Activated gamma-delta T cell (primary cell): Measurements from ENCODE around the gene FES.
A peak's percentile ranks its signal among the peaks of the same experiment; 100 is the strongest.
"Not testable (repeated sequence)": the region's sequence is repeated elsewhere in the genome, so short reads cannot be mapped to it uniquely, and the experiment has no call there.

ENCODE experiments used
- DNase-seq: peaks from one replicate; lab custom pipeline; 2025; lab: John Stamatoyannopoulos, UW

Gene FES

GRCh38 chr15:90891346-90891949 lies 7.1 kb downstream of the FES start:
- no peak for DNase-seq

- no peak for DNase-seq
Observed at GRCh38 chr15:90892023-90892422, 7.7 kb downstream of the FES start.

DNA sequence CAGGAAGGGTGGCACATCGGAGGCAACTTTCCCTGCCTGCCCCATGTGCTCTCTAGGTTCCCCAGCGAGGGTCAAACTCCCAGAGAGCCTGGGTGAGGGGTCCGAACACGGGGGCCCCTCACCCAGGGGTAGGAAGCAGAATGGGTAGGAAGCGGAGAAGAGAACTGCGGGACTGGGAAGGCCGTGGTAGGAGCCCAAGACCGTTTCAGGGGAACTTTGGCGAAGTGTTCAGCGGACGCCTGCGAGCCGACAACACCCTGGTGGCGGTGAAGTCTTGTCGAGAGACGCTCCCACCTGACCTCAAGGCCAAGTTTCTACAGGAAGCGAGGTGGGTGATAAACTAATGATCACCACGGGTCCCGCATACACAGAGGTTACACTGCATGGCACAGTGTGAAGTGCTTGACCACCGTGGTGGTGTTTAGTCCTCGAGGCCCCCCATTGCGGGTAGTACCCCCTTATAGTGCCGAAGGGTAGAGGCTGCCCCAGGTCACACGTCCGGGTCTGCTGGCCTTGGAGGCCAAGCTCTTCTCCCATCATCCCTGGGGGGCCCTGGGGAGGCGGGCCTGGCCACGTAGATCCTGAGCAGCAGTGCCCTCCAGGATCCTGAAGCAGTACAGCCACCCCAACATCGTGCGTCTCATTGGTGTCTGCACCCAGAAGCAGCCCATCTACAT lies 8.3 kb downstream of the FES start:
- no peak for DNase-seq

GRCh38 chr15:90893175-90894090 lies 9.1 kb downstream of the FES start:
- no peak for DNase-seq

GRCh38 chr15:90895571-90896117 lies 11.3 kb downstream of the FES start:
- DNase-seq: no peak

- not testable (repeated sequence) for DNase-seq
Observed at GRCh38 chr15:90897131-90897655, 12.9 kb downstream of the FES start.

DNA sequence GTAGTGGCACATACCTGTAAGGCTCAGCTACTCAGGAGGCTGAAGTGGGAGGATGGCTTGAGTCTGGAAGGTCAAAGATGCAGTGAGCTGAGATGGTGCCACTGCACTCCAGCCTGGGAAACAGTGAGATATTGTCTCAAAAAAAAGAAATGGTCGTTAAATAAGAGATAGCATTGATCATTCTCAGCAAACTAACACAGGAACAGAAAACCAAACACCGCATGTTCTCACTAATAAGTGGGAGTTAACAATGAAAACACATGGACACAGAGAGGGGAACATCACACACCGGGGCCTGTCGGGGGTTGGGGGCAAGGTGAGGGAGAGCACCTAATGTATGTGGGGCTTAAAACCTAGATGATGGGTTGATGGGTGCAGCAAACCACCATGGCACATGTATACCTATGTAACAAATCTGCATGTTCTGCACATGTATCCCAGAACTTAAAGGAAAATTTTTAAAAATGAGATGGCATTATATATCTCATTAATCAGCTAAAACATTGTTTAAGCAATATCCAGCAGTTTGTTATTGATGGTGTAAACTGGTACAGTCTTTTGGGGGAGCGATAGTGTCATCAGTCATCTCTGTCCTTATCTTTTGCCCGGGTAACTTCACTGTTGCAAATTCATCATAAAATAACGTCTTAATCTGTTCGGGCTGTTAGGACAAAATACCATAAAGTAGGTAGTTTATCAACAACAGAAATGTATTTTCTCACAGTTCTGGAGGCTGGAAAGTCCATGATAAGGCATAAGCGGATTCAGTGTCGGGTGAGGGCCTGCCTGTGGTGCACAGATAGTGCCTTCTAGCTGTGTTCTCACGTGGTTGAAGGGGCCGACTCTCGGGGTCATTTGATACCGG lies 17.1 kb downstream of the FES start:
- DNase-seq: no peak

GRCh38 chr15:90902040-90902839 lies 17.9 kb downstream of the FES start:
- peak; percentile 60 for DNase-seq

- peak; percentile 47 for DNase-seq
Observed at GRCh38 chr15:90902840-90903732, 18.8 kb downstream of the FES start, which contains the start of gene MAN2A2. Gene MAN2A2, plus strand, starts transcription at chr15:90903302. Its CDS starts 906 bp downstream, at chr15:90904208.

DNA sequence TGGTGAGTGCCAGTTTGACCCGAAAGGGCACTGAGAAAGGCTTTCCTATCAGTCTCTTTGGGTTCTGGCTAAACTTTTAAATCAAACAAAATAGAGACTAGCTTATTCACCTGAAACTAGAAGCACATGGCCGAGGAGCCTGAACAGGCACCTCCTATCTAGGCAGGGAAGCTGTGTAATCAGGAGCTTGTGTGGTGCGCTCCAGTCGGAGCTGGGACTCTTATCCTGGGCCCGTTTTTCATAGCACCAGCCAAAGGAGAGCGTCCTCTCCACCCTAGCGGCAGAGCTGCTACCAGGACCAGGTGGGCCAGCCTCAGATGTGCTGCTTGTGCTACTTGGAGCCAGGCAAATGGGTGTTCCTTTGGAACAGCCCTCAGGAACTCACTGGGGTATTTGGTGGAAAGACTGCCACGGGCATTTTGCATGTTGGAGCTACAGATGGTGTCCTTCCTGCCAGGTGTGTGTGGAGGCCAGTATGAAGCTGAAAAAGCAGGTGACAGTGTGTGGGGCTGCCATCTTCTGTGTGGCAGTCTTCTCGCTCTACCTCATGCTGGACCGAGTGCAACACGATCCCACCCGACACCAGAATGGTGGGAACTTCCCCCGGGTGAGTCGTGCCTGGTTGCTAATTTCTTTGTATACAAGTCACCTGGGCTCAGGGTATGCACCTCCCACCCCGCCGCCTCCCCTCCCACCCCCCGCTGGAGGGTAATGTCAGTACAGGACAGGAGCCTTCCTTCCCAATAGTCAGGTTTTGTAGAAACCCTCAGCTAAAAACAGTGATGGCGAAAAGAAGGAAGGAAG lies 19.6 kb downstream of the FES start:
- no peak for DNase-seq

DNA sequence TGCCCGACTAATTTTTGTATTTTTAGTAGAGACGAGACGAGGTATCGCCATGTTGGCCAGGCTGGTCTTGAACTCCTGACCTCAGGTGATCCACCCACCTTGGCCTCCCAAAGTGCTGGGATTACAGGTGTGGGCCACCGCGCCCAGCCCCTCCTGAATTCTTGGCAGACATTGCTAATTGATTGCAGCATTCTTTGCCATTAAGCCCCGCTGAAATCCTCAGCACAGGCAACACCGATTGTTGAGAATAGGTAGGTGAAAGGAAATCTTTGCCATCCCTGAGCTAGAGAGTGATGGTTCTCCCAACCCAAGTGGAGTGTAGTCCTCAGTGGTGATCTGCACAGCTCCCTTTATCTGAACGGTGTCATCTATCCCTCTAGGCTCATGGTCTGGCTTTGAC lies 20.4 kb downstream of the FES start:
- no peak for DNase-seq

GRCh38 chr15:90905306-90906180 lies 21.2 kb downstream of the FES start:
- no peak for DNase-seq

GRCh38 chr15:90906181-90906849 lies 22.0 kb downstream of the FES start:
- DNase-seq: no peak

DNA sequence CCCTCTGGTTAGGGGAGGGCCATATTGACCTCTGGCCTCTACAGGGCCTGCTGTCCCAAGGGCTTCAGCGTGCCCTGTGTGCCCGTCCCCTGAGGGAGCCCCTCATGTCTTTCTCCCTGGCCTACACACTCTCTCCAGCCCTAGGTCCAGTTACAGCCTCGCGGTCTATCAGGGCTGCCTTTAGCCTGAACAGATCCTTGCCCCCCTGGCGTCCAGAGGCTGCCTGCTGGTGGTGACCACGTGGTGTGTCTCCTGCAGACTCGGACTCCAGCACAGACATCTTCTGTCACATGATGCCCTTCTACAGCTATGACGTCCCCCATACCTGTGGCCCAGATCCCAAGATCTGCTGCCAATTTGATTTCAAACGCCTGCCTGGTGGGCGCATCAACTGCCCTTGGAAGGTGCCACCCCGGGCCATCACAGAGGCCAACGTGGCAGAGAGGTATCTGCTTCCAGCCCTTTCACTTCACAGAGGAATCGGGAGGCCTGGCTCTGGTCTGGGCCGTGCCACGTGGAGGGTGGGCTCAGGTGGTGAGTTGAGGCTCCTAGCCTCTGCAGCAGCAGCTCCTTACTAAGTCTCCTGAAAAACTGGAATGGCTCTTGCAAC lies 22.9 kb downstream of the FES start:
- no peak for DNase-seq

- no peak for DNase-seq
Observed at GRCh38 chr15:90907838-90908507, 23.7 kb downstream of the FES start.

- not testable (repeated sequence) for DNase-seq
Observed at GRCh38 chr15:90909449-90909848, 25.1 kb downstream of the FES start.
